ENCODE results near the gene DTX4.

DTX4 gene

GRCh38 chr11:59175091-59175501 is 3.2 kb downstream of the DTX4 start:
- ChIA-PET CTCF (interaction anchor here (1.4 to 6.7 kb wide), 6 partner anchors 11 to 505 kb away, joined by 3 to 78 read pairs (median 4); no protein-coding TSS in a partner anchor), POLR2A (no interaction called here)
- Histone ChIP-seq H3K4me3 (ENCODE audit: low read depth, low read length) (no peak overlapping the region), H3K9me3 (ENCODE audit: control insufficient read depth, insufficient read depth, low read depth, low read length) (no peaks in the 10 kb centered on the region), H3K36me3 (ENCODE audit: control insufficient read depth in 2 of 2, insufficient read depth in 1 of 2, low read length in 2 of 2) (no peaks in the 10 kb centered on the region), H3K27ac (ENCODE audit: extremely low read depth, low read depth, low read length) (no peak overlapping the region), H3K4me1 (ENCODE audit: control insufficient read depth, insufficient read depth, low read length) (no peaks in the 10 kb centered on the region; the same call in 1 of the 2 replicates)
- TF ChIP-seq KLF16 (tag by site-specific recombination; IDR thresholded peaks at IDR 0.05) (no peak), ZNF280D (tag by site-specific recombination; IDR thresholded peaks at IDR 0.05) (no peak), BCL11A (tag by site-specific recombination; IDR thresholded peaks at IDR 0.05; ENCODE audit: low read depth) (no peak), ZNF350 (tag by site-specific recombination; IDR thresholded peaks at IDR 0.05) (no peak)

- POLR2A ChIA-PET, result no interaction called here
- no peak for TF ChIP-seq ZNF580 (tag by site-specific recombination; IDR thresholded peaks at IDR 0.05)
- TF ChIP-seq ZNF529 (tag by site-specific recombination; IDR thresholded peaks at IDR 0.05; ENCODE audit: insufficient replicate concordance), result no peak
- TF ChIP-seq ZNF660 (tag by site-specific recombination; IDR thresholded peaks at IDR 0.05), result no peak
- TF ChIP-seq ZBTB21 (tag by site-specific recombination; IDR thresholded peaks at IDR 0.05), result no peak
- TF ChIP-seq ZNF211 (tag by site-specific recombination; IDR thresholded peaks at IDR 0.05; ENCODE audit: low read depth), result no peak
- no peak for TF ChIP-seq ZFP69B (tag by site-specific recombination; IDR thresholded peaks at IDR 0.05)
- no peak for TF ChIP-seq ZNF112 (tag by site-specific recombination; IDR thresholded peaks at IDR 0.05)
- TF ChIP-seq ZBTB1 (tag by site-specific recombination; IDR thresholded peaks at IDR 0.05), result no peak
- no peak for TF ChIP-seq ZNF335 (tag by site-specific recombination; conservative IDR thresholded peaks at IDR 0.05)
- no peak for TF ChIP-seq ZNF670 (tag by site-specific recombination; IDR thresholded peaks at IDR 0.05; ENCODE audit: low read depth)
- TF ChIP-seq KLF17 (tag by site-specific recombination; IDR thresholded peaks at IDR 0.05), result no peak
- TF ChIP-seq ZNF223 (tag by site-specific recombination; IDR thresholded peaks at IDR 0.05), result no peak
- TF ChIP-seq PRDM4 (tag by site-specific recombination; IDR thresholded peaks at IDR 0.05), result no peak
- TF ChIP-seq ZNF600 (tag by site-specific recombination; IDR thresholded peaks at IDR 0.05), result no peak
- TF ChIP-seq ZNF501 (tag by site-specific recombination; IDR thresholded peaks at IDR 0.05), result no peak
- Histone ChIP-seq H3K4me1 (ENCODE audit: control insufficient read depth, insufficient read depth, low read length) (no peaks in the 10 kb centered on the region; the same call in 1 of the 2 replicates), H3K27ac (ENCODE audit: extremely low read depth, low read depth, low read length) (no peak overlapping the region), H3K9me3 (ENCODE audit: control insufficient read depth, insufficient read depth, low read depth, low read length) (no peaks in the 10 kb centered on the region), H3K4me3 (ENCODE audit: low read depth, low read length) (no peak overlapping the region), H3K36me3 (ENCODE audit: control insufficient read depth in 2 of 2, insufficient read depth in 1 of 2, low read length in 2 of 2) (peaks cover 0 to under 1% of the 10 kb centered on the region in 2 experiments; a peak in 1 of 3 replicates)
- CTCF ChIA-PET, result interaction anchor here (0.7 to 6.7 kb wide), 5 partner anchors 9 to 30 kb away, joined by 3 to 78 read pairs (median 8); no protein-coding TSS in a partner anchor
These were observed 4.4 kb downstream of the DTX4 start for GRCh38 chr11:59176330-59176729.

Measured in HEK293 (cell line).